Umbilical cord (tissue), 2 donors: ENCODE data around the gene TRMU. TPM values are rescaled to one million over a fixed set of nuclear protein-coding genes. Genes with fewer than 3 reads are reported as not detected.

Experiments used
- DNase-seq: peaks from one replicate; pipeline ENCODE4 v3.0.0-alpha.2; 2015; ENCODE audit warnings: low spot score
- total RNA-seq: library from RNA; depleted of rRNA; stranded (reverse); fragments of >200 nt; gene quantifications from one replicate; pipeline ENCODE4 v1.2.3, GENCODE V29; 2014; ENCODE audit warnings: low replicate concordance; ENCODE audit not compliant: insufficient read depth

TRMU gene
- total RNA-seq, 1 donor from 2014 or later, result 21.9 TPM

- DNase-seq, result no peak
These were observed 33.6 kb downstream of the TRMU start for GRCh38 chr22:46368871-46369715.

- no peak for DNase-seq
These were observed 34.4 kb downstream of the TRMU start for GRCh38 chr22:46369716-46370583.

GRCh38 chr22:46370584-46371291 is 35.2 kb downstream of the TRMU start:
- no peak for DNase-seq

- no peak for DNase-seq
These were observed 36.2 kb downstream of the TRMU start for GRCh38 chr22:46371623-46372226.

DNA sequence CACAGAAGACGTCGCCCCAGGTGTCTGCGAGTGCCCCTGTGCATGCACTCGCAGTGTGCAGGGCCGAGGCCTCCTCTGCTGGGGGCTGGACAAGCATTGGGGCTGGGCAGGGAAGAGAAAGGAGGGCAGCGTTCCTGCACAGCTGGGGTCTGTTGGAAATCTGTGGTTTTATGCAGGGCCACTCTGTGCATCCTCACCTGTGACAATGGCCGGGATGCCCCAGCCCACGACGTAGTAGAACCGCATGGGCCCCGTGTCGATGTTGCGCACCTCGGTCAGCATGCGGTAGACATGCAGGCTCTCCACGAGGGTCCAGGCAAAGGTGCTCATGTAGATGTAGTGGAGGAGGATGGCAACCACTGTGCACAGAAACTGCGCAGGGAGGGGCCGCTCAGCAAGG is 37.2 kb downstream of the TRMU start:
- DNase-seq, result no peak

DNA sequence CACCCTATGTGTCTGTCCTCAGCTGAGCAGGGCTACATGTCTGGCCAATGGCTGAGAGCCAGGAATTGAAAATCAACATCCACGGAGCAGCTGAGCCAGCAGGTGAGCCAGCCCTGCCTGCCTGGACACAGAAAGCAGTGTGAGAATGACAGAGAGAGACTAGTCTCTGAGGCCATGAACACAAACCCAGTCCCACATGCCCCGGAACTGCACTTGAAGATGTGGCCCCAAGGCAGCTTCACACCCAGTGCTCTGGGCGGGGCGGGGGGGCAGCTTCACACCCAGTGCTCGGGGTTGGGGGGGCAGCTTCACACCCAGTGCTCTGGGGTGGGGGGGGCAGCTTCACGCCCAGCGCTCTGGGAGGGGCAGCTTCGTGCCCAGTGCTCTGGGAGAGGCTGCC is 37.6 kb downstream of the TRMU start:
- no peak for DNase-seq

- no peak for DNase-seq
These were observed 38.6 kb downstream of the TRMU start for GRCh38 chr22:46373921-46374662.

DNA sequence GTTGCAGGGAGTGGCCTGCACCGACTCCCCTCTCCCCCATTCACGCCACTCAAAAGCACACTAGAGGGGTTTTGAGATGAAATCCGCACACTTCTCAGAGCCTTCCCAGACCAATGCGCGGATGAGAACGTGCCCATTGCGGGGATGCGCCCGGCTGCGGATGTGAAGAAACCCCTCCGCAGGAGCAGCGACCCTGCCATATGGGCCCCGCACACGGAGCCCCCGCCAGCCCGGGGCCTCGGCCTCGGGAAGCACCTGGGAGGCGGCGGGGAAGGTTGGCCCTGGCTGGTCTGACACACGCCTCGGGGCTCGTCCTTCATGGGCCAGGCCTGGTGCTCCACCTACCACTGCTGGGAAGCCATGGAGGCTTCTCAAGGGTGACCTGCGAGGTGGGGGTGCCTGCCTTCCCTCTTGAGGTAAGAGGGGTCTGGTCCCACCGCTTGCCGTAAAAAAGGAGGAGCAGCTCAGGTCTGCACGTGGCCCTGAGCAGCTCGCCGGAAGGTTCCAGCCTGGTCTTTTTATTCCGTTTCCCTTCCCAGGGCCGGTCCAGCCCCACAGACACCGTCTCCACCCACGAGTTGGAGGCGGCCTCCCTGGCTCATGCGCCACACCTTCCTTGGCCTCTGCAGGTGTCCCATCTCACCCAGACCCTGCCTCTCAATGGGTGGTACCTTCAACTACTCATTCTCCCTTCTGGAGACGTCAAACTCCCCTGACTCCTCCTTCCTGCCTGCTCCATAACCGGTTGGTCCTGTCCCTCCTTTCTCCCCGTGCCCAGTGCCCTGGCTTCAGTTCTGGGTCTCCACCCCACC is 39.4 kb downstream of the TRMU start:
- no peak for DNase-seq

DNA sequence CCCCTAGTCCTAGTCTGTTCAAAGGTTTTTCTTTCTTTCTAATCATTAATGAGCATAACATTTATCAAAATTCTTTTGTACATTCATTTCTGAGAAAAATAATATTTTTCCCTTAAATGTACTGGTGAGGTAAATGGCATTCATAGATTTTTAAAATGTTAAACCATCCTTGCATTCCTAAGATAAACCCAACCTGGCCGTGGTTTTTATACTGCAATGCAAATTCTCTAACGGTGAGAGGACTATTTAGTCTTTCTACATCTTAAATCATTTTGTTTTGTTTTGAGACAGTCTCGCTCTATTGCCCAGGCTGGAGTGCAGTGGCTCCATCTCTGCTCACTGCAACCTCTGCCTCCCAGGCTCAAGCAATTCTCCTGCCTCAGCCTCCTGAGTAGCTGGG is 40.6 kb downstream of the TRMU start:
- DNase-seq, result no peak

DNA sequence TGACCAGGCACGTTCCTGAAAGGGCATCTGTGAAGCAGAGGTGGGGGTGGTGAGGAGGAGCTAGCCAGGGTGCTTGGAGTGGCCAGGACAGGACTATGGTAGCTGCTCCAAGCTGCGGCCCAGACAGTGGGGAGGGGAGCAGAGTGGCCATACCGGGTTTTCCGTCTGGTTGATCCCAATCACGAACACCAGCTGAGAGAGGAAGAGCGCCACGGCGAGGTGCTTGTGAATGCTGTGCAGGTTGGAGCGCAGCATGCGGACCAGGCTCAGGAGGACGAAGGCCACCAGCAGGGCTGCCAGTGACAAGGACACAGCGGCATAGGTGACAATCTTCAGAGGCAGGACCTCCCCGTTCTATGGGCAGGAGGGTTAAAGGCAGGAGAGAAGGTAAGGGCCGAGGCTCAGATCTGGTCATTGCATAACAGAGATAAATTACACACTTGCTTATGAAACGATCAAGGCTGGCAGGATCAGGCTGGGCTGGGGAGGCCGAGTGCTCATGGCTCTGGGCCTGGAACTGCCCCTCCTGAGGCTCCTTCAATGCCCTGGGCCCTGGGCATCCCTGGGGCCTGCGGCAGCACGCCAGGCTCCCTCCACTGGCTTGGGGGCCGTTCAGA is 41.5 kb downstream of the TRMU start:
- no peak for DNase-seq

- DNase-seq, result no peak
These were observed 42.3 kb downstream of the TRMU start for GRCh38 chr22:46377525-46378425.

DNA sequence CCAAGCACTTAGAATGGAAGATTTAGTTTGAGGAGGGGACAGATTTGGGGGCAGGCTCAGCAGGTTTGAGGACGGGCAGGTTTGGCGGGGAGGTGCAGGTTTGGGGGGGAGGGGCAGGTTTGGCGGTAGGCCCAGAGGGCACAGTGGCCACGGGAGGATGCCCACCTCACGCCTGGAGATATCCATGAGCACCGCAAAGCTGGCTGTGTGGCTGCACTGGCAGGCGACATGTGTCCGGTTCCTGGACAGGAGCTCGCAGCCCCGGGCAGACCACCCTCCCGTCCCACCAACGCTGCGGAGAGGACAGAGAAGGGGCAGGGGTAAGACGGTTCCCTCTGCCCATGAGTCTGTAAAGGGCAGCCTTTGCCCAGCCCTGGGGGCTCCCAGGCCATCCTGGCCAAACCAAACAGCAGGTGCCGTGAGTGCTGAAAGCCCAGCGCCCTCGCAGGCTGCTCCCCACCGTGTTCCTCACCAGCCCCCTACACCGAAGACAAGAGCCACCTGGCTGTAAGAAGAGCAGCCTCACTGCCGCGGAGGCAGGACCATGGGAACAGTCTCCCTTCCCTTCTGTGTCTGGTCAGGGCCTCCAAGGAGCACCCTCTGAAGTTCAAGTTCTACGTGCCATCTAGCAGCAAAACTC is 43.0 kb downstream of the TRMU start:
- no peak for DNase-seq

DNA sequence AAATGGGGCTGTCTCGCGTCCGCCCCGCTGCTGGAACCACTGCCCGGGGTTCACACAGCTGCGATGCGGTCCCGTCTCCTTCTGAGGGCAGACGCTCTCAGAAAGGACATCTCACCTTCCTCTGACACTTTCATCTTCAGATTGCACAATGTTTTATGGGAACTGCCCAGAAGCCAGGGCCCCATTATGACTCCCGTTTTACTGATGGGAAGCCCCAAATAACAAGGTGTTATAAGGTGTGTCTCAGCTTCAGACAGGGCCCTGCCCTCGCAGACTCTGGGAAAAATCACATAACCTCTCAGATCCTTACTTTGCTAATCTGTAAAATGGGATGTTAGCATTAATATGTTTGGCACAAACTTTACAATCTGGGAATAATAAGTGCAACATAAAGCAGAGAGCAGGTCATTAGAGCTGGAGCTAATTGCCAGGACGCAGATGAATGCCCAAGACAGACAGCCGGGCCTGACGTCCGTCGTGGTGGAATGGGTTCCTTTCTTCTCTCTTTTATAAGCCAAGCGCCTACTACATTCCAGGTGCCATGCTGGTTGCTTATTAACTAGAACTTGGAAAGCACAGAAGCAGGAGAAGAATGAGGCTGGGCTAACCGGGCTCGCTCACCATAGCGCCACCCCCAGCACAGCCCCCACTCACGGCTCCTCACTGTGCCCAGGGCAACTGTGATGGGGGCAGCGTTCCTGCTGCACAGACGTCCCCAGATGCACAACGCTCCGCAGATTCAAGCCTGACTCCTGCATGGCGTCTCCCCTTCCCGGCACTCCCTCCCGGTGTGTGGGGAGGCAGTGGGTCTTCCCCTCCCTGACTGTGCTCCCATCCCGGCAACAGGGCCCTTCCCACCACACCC is 43.8 kb downstream of the TRMU start:
- DNase-seq, result no peak

- no peak for DNase-seq
These were observed 44.6 kb downstream of the TRMU start for GRCh38 chr22:46380069-46380468.

- no peak for DNase-seq
These were observed 45.1 kb downstream of the TRMU start for GRCh38 chr22:46380581-46380980.

GRCh38 chr22:46381142-46381541 is 45.6 kb downstream of the TRMU start:
- DNase-seq, result no peak

DNA sequence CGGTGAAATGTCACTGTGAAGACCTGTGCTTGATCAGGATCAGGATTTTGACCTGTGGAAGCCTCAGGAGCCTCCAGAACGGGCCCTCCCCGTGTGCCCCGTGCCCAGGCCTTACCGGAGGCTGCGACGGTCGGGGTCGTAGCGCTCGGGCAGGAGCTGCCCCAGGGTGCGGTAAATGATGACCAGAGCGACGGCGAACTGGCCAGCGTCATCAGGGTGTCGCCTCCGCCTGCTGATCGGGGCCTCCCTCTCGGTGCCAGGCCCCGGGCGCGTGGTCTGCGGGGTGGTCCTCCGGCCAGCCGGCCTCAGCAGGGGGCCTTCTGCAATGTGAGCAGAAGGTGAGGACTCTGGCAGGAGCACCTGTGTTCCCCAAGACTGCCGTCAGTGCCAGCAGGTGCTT is 46.2 kb downstream of the TRMU start:
- no peak for DNase-seq
